Islet of Langerhans (tissue), 1 donor: ENCODE data around the gene GALNT11.
A peak's percentile ranks its signal among the peaks of the same experiment; 100 is the strongest.

Experiments used
- FAIRE-seq: peaks from one replicate; lab custom pipeline; 2011; peaks lifted over from hg19 to GRCh38; lab: Jason Lieb, UNC

Gene GALNT11

DNA sequence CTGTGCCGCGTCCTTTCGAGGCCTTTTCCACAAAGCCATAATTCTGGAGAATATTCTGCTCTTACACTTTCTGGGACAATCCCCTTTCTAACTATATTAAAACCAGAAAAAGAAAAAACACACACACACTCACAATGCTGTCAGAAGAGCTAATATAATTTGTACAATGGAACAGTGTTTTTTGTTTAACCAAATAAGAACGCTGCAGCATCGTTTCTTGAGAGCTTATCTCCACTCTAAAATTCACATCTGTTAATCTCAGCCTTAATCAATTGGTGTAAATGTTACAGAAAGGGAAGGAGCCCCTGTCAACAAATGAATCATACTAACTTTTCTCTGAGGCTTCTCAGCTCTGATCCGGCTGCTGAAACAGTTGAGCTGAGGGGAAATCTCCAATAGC is 123.9 kb downstream of the GALNT11 start:
- FAIRE-seq = no peak

DNA sequence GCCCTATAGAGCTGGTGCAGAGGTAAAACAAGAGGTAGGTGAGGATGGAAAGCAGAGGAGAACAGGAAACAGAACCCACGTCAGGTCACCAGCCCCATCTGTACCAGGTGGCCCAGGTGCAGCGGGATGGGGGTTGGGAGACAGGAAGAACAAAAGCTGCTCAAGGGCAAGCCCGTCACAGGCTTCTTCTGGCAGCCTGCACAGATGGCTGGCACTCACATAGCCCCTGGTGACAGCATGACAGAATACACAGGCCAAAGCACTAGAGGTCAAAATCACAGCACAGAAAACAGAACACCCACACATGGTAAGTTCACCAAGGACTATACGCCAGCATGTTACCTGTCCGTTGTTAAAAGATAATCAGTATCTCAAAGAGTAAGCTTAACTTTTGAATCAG is 126.8 kb downstream of the GALNT11 start:
- no peak for FAIRE-seq

DNA sequence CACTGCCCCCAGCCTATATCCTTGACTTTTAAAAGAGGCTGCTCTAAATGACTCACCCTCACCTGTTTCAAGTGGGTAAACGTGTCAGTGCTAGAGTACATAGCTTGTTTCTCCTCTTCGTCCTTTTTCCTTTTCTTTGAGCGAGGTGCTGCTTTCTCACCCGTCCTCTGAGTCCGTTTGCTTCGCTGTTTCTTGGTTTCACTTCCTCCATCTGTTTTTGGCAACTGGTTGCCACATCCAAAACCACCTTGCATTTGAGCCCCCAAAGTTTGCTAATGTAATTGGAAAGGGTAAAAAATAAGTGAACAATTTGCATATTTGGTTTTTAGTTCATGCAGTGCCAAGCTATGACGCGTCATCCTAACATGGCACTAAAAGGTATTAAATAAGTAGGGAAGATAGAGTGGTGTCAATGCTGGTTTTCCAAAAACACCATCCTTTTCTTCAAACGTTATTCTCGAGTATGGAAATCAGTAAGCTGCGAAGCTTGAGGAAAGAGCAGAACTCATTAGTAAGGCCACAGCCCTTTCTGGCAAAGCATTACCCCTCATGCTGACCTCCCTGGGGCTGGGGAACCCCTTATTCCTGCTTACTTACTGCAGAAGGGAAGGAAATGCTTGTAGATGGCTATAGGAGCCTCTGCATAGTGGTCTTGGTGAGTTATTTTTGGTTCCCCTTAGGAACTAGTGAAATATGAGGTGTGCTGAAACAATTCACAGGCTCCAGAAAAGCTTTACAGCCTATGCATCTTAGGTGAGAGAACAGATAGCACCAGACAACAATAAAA is 133.5 kb downstream of the GALNT11 start:
- no peak for FAIRE-seq

DNA sequence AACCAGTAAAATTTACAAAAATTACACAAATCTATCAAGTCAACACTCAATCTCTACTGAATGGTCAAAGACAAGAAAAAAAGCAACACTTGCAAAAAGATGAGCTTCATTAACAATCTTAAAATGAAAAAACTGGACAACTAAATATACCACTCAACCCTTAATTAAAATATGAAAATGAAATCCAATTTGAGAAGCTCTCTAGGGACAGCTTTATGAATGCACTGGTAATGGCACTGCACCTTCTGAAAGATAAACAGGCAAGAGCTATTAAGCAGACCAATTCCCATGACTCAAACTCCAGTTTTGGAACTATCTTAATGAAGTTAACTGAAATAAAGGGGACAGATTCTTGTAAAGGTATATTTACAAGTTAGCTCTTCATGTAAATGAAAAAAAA is 135.7 kb downstream of the GALNT11 start:
- peak; percentile 45 for FAIRE-seq

DNA sequence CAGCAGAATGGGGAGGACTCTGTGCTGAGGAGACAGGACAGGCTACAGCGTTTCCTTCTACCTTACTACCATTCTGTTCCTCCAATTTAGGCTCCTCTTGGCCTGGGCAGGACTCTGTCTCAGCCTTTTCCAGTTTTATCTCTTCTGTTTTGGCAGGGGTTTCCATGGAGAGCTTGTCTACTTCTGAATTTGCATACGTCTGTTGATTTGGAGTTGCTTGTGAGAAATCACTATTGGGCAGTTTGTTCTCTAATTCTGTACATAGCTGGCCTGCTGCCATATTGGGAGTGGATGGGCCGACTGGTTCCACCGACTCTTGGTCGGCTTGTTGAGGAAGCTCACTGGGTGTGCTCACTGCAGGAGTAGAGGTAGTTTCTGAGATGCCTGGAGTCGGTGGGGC is 136.8 kb downstream of the GALNT11 start:
- FAIRE-seq = no peak
